GM19239 (cell line): ENCODE results near the gene MAP3K5.

Experiments used
- DNase-seq: peaks from one replicate; pipeline ENCODE4 v3.0.0; 2011; ENCODE audit warnings: low spot score; ENCODE audit not compliant: insufficient read length
- FAIRE-seq: peaks from 2 replicates; lab custom pipeline; 2011; peaks lifted over from hg19 to GRCh38; lab: Jason Lieb, UNC

The MAP3K5 gene

DNA sequence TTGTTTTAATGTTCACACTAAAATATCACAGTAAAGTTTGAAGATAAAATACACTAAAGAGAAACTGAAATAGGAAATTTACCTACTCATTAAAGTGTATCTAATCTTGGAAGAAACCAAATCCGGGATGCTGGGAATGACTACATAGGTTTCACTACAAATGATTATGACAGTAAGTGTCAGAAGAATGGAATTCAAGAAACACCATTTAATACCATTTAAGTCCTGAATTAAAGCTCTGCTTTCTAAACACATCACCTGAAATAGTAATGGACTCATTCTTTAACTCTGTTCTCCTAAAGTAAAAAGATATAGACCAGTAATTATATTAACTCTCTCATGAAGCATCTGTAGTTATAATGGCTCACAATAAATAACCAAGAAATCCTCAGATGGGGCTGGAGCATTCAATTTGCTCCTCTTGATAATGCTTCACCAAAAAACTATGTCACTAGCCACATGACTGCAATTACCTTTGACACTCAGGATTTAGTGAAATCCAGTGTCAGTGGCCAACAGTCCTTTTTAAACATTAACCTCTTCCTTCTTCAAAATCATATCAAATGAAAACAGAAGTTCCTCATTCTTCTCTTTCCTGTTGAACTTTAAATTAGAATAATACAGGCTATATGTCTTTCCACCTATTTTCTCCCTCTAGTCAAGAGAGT is 283.4 kb downstream of the MAP3K5 start:
- DNase-seq (no peak), FAIRE-seq (no peak)
